SJSA1 (cell line): Measurements from ENCODE around the gene ENTR1. TPM values are rescaled to one million over a fixed set of nuclear protein-coding genes. Genes with fewer than 3 reads are reported as not detected.
A peak's percentile ranks its signal among the peaks of the same experiment; 100 is the strongest.
"Not testable (repeated sequence)": the region's sequence is repeated elsewhere in the genome, so short reads cannot be mapped to it uniquely, and the experiment has no call there.

ENCODE experiments used
- DNase-seq, 2 experiments: peaks; one replicate each; pipeline ENCODE4 v3.0.0-alpha.2; 2015 to 2020; ENCODE audit warnings: low spot score in 2 of 2, low read depth in 1 of 2
- H3K27ac ChIP-seq: fragments of 250-450 bp; sonication (Bioruptor Pico); 2 replicates; pipeline ENCODE4 v1.5.1; 2020; ENCODE audit warnings: mild to moderate bottlenecking, moderate library complexity
- H3K27me3 ChIP-seq: fragments of 250-450 bp; sonication (Bioruptor Pico); replicated peaks from 2 replicates; pipeline ENCODE4 v1.5.1; 2020; ENCODE audit warnings: mild to moderate bottlenecking, moderate library complexity
- H3K36me3 ChIP-seq: fragments of 250-450 bp; sonication (Bioruptor Pico); 2 replicates; pipeline ENCODE4 v1.5.1; 2020; ENCODE audit warnings: mild to moderate bottlenecking
- H3K4me1 ChIP-seq: fragments of 250-450 bp; sonication (Bioruptor Pico); replicated peaks from 2 replicates; pipeline ENCODE4 v1.6.1; 2021; ENCODE audit warnings: mild to moderate bottlenecking
- H3K4me3 ChIP-seq: fragments of 250-450 bp; sonication (Bioruptor Pico); 2 replicates; pipeline ENCODE4 v1.5.1; 2020; ENCODE audit warnings: mild to moderate bottlenecking
- H3K9me3 ChIP-seq: fragments of 250-450 bp; sonication (Bioruptor Pico); replicated peaks from 2 replicates; pipeline ENCODE4 v1.5.1; 2020; ENCODE audit warnings: mild to moderate bottlenecking
- total RNA-seq: library from RNA; depleted of rRNA; stranded (reverse); fragments of >200 nt; shearing (Covaris generic); gene quantifications from 2 replicates; pipeline ENCODE4 v1.2.3, GENCODE V29; 2014

The ENTR1 gene
- total RNA-seq, 1 experiment from 2014 or later: 34.8 TPM

DNA sequence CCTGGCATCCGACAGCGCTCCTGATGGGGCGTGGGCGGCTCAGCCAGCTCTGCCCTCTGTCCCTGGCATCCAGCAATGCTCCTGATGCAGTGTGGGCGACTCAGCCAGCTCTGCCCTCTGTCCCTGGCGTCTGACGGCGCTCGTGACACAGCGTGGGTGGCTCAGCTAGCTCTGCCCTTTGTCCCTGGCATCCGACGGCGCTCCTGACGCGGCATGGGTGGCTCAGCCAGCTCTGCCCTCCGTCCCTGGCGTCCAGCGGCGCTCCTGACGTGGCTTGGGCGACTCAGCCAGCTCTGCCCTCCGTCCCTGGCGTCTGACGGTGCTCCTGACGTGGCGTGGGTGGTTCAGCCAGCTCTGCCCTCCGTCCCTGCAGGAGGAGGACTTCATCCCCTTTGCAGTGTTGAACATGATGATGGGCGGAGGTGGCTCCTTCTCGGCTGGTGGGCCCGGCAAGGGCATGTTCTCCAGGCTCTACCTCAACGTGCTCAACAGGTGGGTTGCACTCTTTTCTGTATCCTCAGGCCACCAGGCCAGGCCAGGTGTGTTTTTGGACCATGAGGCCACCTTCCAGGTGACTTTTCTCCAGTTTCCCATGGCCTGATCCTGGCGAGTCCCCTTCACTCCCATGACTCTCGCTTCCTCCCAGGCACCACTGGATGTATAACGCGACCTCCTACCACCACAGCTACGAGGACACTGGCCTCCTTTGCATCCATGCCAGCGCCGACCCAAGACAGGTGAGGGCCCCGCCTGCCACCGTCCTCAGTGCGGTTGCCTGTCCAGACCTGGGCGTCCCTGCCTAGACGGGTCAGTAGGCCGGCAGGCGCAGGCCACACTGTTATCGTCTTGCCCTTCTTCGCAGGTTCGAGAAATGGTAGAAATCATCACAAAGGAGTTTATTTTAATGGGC, 8.0 kb upstream of the ENTR1 start:
- Histone ChIP-seq H3K9me3 (no peaks in the 10 kb centered on the region), H3K27me3 (no peaks in the 10 kb centered on the region), H3K27ac (no peak overlapping the region), H3K36me3 (peaks cover 94% of the 10 kb centered on the region), H3K4me1 (no peaks in the 10 kb centered on the region), H3K4me3 (no peak overlapping the region)
- no peak for DNase-seq

DNA sequence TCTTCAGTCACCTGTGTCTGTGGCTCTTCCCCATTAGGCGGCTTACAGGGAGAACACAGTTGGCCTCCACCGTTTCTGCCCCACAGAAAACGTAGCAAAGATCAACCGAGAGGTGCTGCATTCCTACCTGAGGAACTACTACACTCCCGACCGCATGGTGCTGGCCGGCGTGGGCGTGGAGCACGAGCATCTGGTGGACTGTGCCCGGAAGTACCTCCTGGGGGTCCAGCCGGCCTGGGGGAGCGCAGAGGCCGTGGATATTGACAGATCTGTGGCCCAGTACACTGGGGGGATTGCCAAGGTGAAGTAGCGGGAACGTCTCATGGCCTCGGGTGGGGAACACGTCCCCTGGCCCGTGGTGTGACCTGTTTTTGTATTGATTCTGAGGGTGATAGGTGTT, 6.5 kb upstream of the ENTR1 start:
- H3K27ac ChIP-seq: no peak overlapping the region
- no peak overlapping the region for H3K4me3 ChIP-seq
- 0 out of 2 replicates have a peak, but pooled peaks cover 2% of the 10 kb centered on the region for H3K4me1 ChIP-seq
- no peak for DNase-seq
- H3K27me3 ChIP-seq: no peaks in the 10 kb centered on the region
- no peaks in the 10 kb centered on the region for H3K9me3 ChIP-seq
- H3K36me3 ChIP-seq: peaks cover 93% of the 10 kb centered on the region

DNA sequence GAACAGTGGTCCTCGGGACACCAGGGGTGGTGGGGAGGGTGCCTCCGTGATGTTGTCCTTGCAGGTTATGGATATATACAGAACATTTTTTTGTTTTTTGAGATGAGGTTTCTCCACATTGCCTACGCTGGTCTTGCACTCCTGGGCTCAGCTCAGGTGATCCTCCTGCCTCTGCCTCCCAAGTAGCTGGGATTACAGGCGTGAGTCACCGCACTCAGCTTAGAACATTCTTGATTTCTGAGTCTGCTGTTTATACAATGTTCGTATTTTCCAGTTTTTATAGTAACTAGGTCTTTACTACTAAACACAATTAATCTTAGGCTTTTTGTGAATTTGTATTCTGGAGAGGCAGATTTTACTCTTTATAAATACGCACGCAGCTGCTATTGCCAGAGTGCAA, 6.0 kb upstream of the ENTR1 start:
- no peak overlapping the region for H3K4me3 ChIP-seq
- H3K9me3 ChIP-seq: no peaks in the 10 kb centered on the region
- H3K27me3 ChIP-seq: no peaks in the 10 kb centered on the region
- DNase-seq: no peak
- H3K4me1 ChIP-seq: peaks cover 7% of the 10 kb centered on the region; the same call in 1 of the 2 replicates
- no peak overlapping the region for H3K27ac ChIP-seq
- H3K36me3 ChIP-seq: peaks cover 91% of the 10 kb centered on the region

DNA sequence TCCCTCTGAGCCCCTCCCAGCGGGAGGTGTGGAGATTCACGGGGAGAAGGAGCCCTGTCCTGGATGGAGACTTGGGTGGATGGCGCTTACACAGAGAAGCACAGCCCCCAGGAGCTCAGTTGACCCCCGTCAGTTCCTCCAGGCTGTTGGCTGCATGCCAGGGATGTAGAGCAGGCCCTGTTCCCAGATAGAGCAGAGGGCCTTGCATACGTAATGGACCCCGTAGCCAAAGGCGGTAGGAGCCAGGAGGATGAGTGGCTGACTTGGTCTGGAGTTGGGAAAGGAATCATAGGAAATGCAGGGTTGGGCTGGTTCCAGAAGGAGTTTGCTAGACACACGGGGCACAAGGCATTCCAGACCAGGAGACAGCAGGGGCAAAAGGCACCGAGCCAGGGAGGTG, 2.5 kb upstream of the ENTR1 start:
- Histone ChIP-seq H3K4me3 (no peak overlapping the region), H3K36me3 (peaks cover 75% of the 10 kb centered on the region)
- no peak for DNase-seq

DNA sequence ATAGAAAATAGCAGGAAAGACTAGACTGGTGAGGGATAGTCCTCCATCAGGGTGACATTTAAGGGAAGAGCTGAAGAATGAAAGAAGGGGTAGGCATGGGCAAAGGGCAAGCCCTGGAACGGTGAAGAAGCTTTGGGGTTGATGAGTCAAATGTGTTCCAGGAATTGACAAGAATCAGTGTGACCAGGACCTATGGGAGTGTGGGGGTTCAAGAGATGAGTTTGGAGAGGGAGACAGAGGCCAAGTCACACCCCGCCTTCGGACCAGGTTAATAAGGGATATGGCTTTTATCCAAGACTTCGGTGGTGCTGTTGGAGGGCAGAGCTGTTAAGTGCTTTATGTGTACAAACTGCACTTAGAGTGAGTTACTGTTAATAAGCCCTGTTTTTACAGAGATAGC, 964 bp upstream of the ENTR1 start:
- no peak overlapping the region for H3K27ac ChIP-seq
- H3K4me3 ChIP-seq: peak overlapping the region; percentile 99
- peaks cover 70% of the 10 kb centered on the region for H3K36me3 ChIP-seq
- H3K9me3 ChIP-seq: no peaks in the 10 kb centered on the region
- DNase-seq: no peak
- no peaks in the 10 kb centered on the region for H3K27me3 ChIP-seq
- H3K4me1 ChIP-seq: peaks cover 24% of the 10 kb centered on the region

More for the DNA sequence above, 2.5 kb upstream of the ENTR1 start:
- Histone ChIP-seq H3K9me3 (no peaks in the 10 kb centered on the region), H3K27ac (no peak overlapping the region), H3K4me1 (peaks cover 24% of the 10 kb centered on the region), H3K27me3 (no peaks in the 10 kb centered on the region)

DNA sequence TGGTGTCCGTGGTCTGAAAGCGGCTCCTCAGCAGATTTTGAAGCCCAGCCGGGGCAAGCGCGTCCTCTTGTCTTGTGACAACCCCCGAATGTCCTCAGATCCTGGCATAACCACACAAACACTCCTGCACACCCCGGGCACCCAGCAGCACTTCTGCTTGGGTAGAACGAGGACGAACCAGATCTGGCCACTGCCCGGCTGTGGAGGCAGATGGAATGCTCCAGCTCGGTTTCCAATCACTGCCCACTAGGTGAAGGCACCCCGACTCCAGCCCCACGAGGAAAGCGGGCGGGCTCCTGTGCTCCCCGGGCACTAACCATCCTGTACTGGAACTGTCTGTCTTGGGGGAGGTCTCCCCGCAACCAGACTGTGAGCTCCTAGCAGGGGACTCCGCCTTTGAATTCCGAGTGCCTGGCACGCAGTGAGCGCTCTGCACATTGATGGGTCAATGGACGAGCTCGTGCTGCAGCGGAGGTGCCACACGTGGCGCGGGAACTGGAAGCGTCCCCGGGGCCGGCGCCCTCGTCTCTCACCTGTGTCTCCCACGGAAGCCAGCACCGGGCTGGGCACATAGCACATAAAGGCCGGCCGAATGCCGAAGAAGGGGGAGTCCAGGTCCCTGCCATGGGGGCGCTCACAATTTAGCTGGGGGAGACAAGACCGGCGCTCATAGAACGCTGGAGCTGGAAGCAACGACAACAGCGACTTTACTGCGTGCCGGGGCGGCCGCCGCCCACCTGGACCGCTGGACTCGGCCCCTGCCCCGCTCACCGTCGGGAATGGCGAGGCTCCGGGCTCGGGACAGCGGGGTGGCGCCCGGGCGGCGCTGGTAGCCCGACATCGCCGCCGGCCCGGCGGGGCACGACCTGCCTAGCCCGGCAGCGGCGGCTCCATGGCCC, 608 bp downstream of the ENTR1 start:
- peaks cover 24% of the 10 kb centered on the region for H3K4me1 ChIP-seq
- H3K27ac ChIP-seq: 0 out of 2 replicates have a peak overlapping the region, but pooled peaks have one; percentile 39
- H3K4me3 ChIP-seq: peak overlapping the region; percentile 99
- no peaks in the 10 kb centered on the region for H3K27me3 ChIP-seq
- peak; percentile 35 to 50 for DNase-seq
- H3K36me3 ChIP-seq: peaks cover 69% of the 10 kb centered on the region
- no peaks in the 10 kb centered on the region for H3K9me3 ChIP-seq

DNA sequence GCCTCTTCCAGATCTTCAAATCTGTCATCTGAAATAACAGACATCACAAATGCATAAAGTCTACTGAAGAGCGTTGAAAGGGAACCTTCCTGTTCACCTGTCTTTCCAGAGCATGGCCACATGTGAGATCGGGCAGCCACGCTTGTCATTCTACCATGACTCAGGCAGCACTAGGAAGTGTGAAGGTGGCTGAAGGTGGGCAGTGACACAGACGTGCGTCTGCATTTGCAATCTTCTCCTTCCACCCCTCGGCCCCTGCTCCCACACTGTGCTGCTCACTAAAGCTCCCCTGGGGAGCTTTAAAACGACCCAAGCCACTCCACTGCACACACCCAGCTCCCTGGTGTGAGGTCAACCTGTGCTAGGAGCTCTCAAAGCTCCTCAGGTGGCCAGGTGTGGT, 2.5 kb downstream of the ENTR1 start:
- H3K27ac ChIP-seq: no peak overlapping the region
- no peak overlapping the region for H3K4me3 ChIP-seq
- H3K9me3 ChIP-seq: no peaks in the 10 kb centered on the region
- H3K36me3 ChIP-seq: peaks cover 64% of the 10 kb centered on the region
- no peaks in the 10 kb centered on the region for H3K27me3 ChIP-seq
- no peak for DNase-seq
- H3K4me1 ChIP-seq: peaks cover 24% of the 10 kb centered on the region

DNA sequence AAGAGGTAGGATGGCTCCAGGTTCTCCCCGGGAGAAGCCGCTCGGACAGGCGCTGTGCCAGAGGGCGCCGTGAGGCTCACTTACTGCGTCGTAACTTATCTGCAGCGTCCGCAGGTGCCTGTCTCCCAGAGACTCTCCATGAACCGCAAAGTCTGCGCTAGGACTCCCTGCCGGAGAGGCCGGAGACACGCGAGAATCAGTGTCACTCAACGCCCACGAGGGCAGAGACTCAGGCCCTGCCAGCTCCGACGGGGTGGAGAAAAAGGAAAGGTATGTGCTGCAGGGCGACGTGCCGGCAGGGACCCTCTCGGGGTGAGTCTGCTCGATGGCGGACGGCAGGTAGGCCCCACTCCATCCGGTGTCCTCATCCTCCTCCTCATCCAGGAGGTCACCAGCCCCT, 3.4 kb downstream of the ENTR1 start:
- Histone ChIP-seq H3K36me3 (peaks cover 56% of the 10 kb centered on the region), H3K4me1 (peaks cover 23% of the 10 kb centered on the region)
- not testable (repeated sequence) for DNase-seq, H3K27ac ChIP-seq, H3K27me3 ChIP-seq, H3K9me3 ChIP-seq, H3K4me3 ChIP-seq

DNA sequence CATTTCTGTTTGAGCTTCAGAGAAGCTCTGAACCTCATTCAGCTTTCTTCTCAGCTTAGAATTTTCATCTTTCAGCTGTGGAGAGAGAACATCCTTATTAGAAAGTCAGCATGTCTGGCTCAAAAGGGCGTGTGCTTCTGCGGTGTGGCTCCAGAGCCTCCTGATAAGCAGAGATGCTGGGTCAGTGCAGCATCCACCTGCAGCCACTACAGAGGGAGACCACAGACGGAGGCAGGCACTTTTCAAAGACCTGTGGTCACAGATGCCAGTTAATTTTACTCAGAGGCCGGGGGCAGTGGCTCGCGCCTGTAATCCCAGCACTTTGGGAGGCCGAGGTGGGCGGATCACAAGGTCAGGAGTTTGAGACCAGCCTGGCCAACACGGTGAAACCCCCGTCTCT, 4.5 kb downstream of the ENTR1 start:
- peaks cover 54% of the 10 kb centered on the region for H3K36me3 ChIP-seq
- DNase-seq, H3K9me3 ChIP-seq, H3K27ac ChIP-seq, H3K27me3 ChIP-seq, H3K4me3 ChIP-seq: not testable (repeated sequence)
- peaks cover 12% of the 10 kb centered on the region for H3K4me1 ChIP-seq

DNA sequence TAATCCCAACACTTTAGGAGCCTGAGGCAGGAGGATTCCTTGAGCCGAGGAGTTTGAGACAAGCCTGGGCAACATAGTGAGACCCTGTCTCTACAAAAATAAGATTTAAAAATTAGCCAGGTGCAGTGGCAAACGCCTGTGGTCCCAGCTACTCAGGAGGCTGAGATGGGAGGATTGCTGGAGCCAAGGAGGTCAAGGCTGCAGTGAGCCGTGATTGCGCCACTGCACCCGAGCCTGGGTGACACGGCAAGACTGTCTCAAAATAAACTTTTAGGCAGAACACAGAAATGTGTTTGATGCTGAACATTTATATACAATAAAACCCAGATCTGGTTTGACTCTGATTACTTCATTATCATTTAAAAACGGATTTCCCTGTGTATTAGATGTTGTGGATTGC, 4.9 kb downstream of the ENTR1 start:
- Histone ChIP-seq H3K9me3 (no peaks in the 10 kb centered on the region), H3K4me3 (no peak overlapping the region), H3K36me3 (peaks cover 50% of the 10 kb centered on the region), H3K27ac (no peak overlapping the region), H3K27me3 (no peaks in the 10 kb centered on the region), H3K4me1 (peaks cover 11% of the 10 kb centered on the region)
- no peak for DNase-seq

DNA sequence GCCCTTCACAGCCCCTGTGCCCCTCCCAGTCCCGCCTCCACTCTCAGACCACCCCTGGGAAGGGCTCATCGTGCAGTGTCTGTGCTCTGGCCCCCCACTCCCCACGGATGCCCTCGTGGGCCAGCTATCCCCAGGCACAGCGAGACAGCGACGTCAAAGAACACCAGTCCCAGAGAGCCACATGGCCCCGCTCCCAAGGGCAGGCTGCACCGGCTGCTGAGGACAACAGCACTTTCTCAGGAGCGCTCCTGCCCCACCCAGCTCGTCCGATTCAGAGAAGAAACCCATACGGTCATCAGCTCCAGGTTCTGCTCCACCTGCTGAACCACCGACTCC, 5.6 kb downstream of the ENTR1 start:
- Histone ChIP-seq H3K4me3 (no peak overlapping the region), H3K36me3 (peaks cover 54% of the 10 kb centered on the region), H3K9me3 (no peaks in the 10 kb centered on the region), H3K27ac (no peak overlapping the region), H3K27me3 (no peaks in the 10 kb centered on the region), H3K4me1 (peaks cover 14% of the 10 kb centered on the region)
- DNase-seq: no peak

DNA sequence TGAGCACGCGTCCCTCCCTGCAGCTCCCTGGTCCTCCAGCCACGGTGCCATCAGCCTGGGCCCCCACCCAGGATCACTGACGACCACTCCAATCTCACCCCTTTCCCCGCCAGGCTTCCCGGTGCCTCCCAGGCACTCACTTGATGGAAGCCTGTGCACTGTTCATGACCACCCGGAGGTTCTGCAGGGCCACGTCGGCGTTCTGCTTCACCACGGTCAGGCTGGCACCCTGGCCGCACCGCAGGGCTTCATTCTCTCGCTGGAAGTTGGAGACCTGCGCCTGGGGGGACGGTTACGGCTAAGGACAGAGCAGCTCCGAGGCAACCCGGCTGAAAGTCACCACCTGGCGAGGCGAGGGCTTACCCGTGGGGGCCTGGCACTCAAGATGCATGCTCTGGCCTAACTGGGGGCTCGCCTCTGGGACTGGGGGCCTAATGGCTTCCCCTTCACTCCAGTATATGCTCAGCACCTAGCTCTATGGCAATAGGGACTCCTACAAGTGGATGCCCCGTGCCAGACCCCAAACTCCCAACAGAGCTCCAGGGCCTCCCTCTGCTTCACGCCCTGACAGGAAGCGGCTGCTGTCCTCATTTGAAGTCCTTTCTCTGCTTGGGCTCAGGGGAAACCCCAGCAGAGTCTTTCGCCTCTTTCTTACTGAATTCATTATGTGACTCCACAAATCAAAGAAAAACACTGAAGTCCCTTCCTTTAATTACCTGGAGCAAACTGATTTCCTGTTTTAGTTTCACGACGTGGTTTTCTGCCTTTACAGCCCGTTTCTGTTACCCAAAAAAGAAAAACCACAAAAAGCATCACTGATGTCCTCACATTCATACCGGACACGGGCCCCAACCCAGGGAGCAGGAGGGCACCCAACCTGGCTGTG, 6.3 kb downstream of the ENTR1 start:
- Histone ChIP-seq H3K4me3 (no peak overlapping the region), H3K4me1 (peaks cover 15% of the 10 kb centered on the region), H3K9me3 (no peaks in the 10 kb centered on the region), H3K27me3 (no peaks in the 10 kb centered on the region), H3K27ac (no peak overlapping the region), H3K36me3 (peaks cover 59% of the 10 kb centered on the region)
- no peak for DNase-seq

DNA sequence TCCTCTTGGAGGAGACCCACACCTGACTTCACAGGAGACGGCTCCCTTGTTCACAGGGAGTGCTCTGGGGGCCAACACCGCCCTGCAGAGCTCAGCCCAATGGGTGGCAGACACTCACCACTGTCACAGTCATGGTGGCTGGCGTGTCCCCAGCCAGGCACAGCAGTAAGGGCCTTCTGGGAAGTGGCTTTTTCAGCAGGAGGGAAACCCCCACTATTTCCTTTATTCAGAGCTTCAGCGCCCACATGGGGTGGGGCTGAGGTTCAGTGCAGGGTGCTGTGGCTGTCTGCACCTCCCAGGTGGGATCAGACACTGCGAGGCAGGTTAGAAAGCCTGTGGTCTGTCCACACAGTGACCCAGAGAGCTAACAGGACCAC, 6.9 kb downstream of the ENTR1 start:
- no peak overlapping the region for H3K27ac ChIP-seq
- H3K36me3 ChIP-seq: peaks cover 58% of the 10 kb centered on the region
- peaks cover 21% of the 10 kb centered on the region for H3K4me1 ChIP-seq
- H3K9me3 ChIP-seq: no peaks in the 10 kb centered on the region
- DNase-seq: no peak
- H3K4me3 ChIP-seq: no peak overlapping the region
- no peaks in the 10 kb centered on the region for H3K27me3 ChIP-seq
